Prostate gland (tissue), 2 donors: ENCODE data around the gene LAPTM4A.

Experiments used
- CTCF ChIP-seq, 4 experiments: fragments of 200-600 bp in 2 of 4; fragments of 450-650 bp in 2 of 4; sonication (generic) in 2 of 4; IDR thresholded peaks; 1 replicate in 3 of 4; 2 replicates in 1 of 4; pipeline ENCODE4 v1.5.1; 2016 to 2019; ENCODE audit warnings: antibody characterized with exemption in 4 of 4, mild to moderate bottlenecking in 2 of 4, moderate library complexity in 2 of 4
- POLR2A ChIP-seq: fragments of 450-650 bp; IDR thresholded peaks from one replicate; pipeline ENCODE4 v1.6.1; 2016; ENCODE audit warnings: antibody characterized with exemption, mild to moderate bottlenecking

GRCh38 chr2:20034821-20035220 is 16.6 kb downstream of the LAPTM4A start:
- TF ChIP-seq POLR2A (no peak), CTCF (IDR thresholded peaks at IDR 0.05) (no peak)
